Activated naive CD8-positive, alpha-beta T cell (primary cell): ENCODE data around the gene LAPTM4A.
"Not testable (repeated sequence)": the region's sequence is repeated elsewhere in the genome, so short reads cannot be mapped to it uniquely, and the experiment has no call there.

ENCODE experiments used
- H3K27ac Mint-ChIP-seq: one replicate; pipeline ENCODE4 v1.8.0; 2021; ENCODE audit warnings: mixed read lengths
- H3K27me3 Mint-ChIP-seq: one replicate; pipeline ENCODE4 v1.8.0; 2021; ENCODE audit warnings: mixed read lengths
- H3K36me3 Mint-ChIP-seq: one replicate; pipeline ENCODE4 v1.8.0; 2021; ENCODE audit warnings: mixed read lengths
- H3K4me1 Mint-ChIP-seq: one replicate; pipeline ENCODE4 v1.8.0; 2021; ENCODE audit warnings: low read depth, mixed read lengths
- H3K4me3 Mint-ChIP-seq: one replicate; pipeline ENCODE4 v1.8.0; 2021; ENCODE audit warnings: mild to moderate bottlenecking, mixed read lengths
- H3K9me3 Mint-ChIP-seq: one replicate; pipeline ENCODE4 v1.8.0; 2021; ENCODE audit warnings: low read depth, mixed read lengths

LAPTM4A gene

GRCh38 chr2:20051532-20052228, at the start of gene LAPTM4A:
TSS of gene LAPTM4A (minus strand) at chr2:20051628. CDS start at chr2:20051520, 108 bp downstream.
- no peak within 1 kb of the TSS for H3K27ac Mint-ChIP-seq
- no peak within 1 kb of the TSS for H3K4me3 Mint-ChIP-seq
- H3K9me3 Mint-ChIP-seq: no peaks in the 10 kb centered on the region
- peaks cover 4% of the 10 kb centered on the region for H3K27me3 Mint-ChIP-seq
- H3K4me1 Mint-ChIP-seq: peaks cover 31% of the 10 kb centered on the region
- no peaks in the 10 kb centered on the region for H3K36me3 Mint-ChIP-seq

- Mint-ChIP-seq H3K9me3 (no peaks in the 10 kb centered on the region), H3K4me1 (no peaks in the 10 kb centered on the region)
These were observed 49.3 kb upstream of the LAPTM4A start for GRCh38 chr2:20100711-20101110.

GRCh38 chr2:20099780-20100179, 48.4 kb upstream of the LAPTM4A start:
- Mint-ChIP-seq H3K27ac (no peak overlapping the region), H3K4me3 (no peak overlapping the region), H3K4me1 (no peaks in the 10 kb centered on the region), H3K9me3 (no peaks in the 10 kb centered on the region), H3K36me3 (no peaks in the 10 kb centered on the region), H3K27me3 (peaks cover 7% of the 10 kb centered on the region)

More at GRCh38 chr2:20100711-20101110, 49.3 kb upstream of the LAPTM4A start:
- no peaks in the 10 kb centered on the region for H3K36me3 Mint-ChIP-seq
- H3K4me3 Mint-ChIP-seq: no peak overlapping the region
- H3K27ac Mint-ChIP-seq: no peak overlapping the region
- H3K27me3 Mint-ChIP-seq: peaks cover 11% of the 10 kb centered on the region

GRCh38 chr2:20097889-20098714, 46.7 kb upstream of the LAPTM4A start:
- no peaks in the 10 kb centered on the region for H3K9me3 Mint-ChIP-seq

GRCh38 chr2:20095469-20095868, 44.0 kb upstream of the LAPTM4A start:
- Mint-ChIP-seq H3K36me3 (no peaks in the 10 kb centered on the region), H3K27me3 (peaks cover 10% of the 10 kb centered on the region), H3K4me3 (no peak overlapping the region), H3K27ac (no peak overlapping the region), H3K9me3 (no peaks in the 10 kb centered on the region), H3K4me1 (no peaks in the 10 kb centered on the region)

More at GRCh38 chr2:20097889-20098714, 46.7 kb upstream of the LAPTM4A start:
- Mint-ChIP-seq H3K4me3 (no peak overlapping the region), H3K27ac (no peak overlapping the region), H3K27me3 (peaks cover 7% of the 10 kb centered on the region), H3K4me1 (no peaks in the 10 kb centered on the region), H3K36me3 (no peaks in the 10 kb centered on the region)

GRCh38 chr2:20094955-20095354, 43.5 kb upstream of the LAPTM4A start:
- Mint-ChIP-seq H3K4me3 (no peak overlapping the region), H3K27me3 (peaks cover 10% of the 10 kb centered on the region), H3K4me1 (no peaks in the 10 kb centered on the region), H3K9me3 (no peaks in the 10 kb centered on the region), H3K27ac (no peak overlapping the region), H3K36me3 (no peaks in the 10 kb centered on the region)

GRCh38 chr2:20094142-20094755, 42.8 kb upstream of the LAPTM4A start:
- Mint-ChIP-seq H3K27me3 (peaks cover 10% of the 10 kb centered on the region), H3K9me3 (no peaks in the 10 kb centered on the region), H3K36me3 (no peaks in the 10 kb centered on the region), H3K27ac (no peak overlapping the region), H3K4me1 (no peaks in the 10 kb centered on the region), H3K4me3 (no peak overlapping the region)

- Mint-ChIP-seq H3K9me3 (no peaks in the 10 kb centered on the region), H3K36me3 (no peaks in the 10 kb centered on the region), H3K27ac (no peak overlapping the region), H3K4me1 (no peaks in the 10 kb centered on the region), H3K27me3 (peaks cover 10% of the 10 kb centered on the region), H3K4me3 (no peak overlapping the region)
These were observed 42.1 kb upstream of the LAPTM4A start for GRCh38 chr2:20093263-20094141.

GRCh38 chr2:20092901-20093235, 41.4 kb upstream of the LAPTM4A start:
- Mint-ChIP-seq H3K4me1 (no peaks in the 10 kb centered on the region), H3K27ac (no peak overlapping the region), H3K9me3 (no peaks in the 10 kb centered on the region), H3K4me3 (no peak overlapping the region), H3K36me3 (no peaks in the 10 kb centered on the region), H3K27me3 (peaks cover 8% of the 10 kb centered on the region)

- Mint-ChIP-seq H3K36me3 (no peaks in the 10 kb centered on the region), H3K4me3 (no peak overlapping the region), H3K27me3 (peaks cover 8% of the 10 kb centered on the region), H3K4me1 (no peaks in the 10 kb centered on the region), H3K9me3 (no peaks in the 10 kb centered on the region), H3K27ac (no peak overlapping the region)
These were observed 40.9 kb upstream of the LAPTM4A start for GRCh38 chr2:20092226-20092900.

- Mint-ChIP-seq H3K27me3 (peaks cover 8% of the 10 kb centered on the region), H3K4me1 (no peaks in the 10 kb centered on the region), H3K36me3 (no peaks in the 10 kb centered on the region), H3K27ac (no peak overlapping the region), H3K4me3 (no peak overlapping the region), H3K9me3 (no peaks in the 10 kb centered on the region)
These were observed 40.0 kb upstream of the LAPTM4A start for GRCh38 chr2:20091305-20091991.

- Mint-ChIP-seq H3K4me1 (no peaks in the 10 kb centered on the region), H3K4me3 (no peak overlapping the region), H3K27ac (no peak overlapping the region), H3K27me3 (peaks cover 8% of the 10 kb centered on the region), H3K9me3 (no peaks in the 10 kb centered on the region), H3K36me3 (no peaks in the 10 kb centered on the region)
These were observed 38.5 kb upstream of the LAPTM4A start for GRCh38 chr2:20089715-20090464.

- H3K4me1 Mint-ChIP-seq, H3K27ac Mint-ChIP-seq: not testable (repeated sequence)
These were observed 34.5 kb upstream of the LAPTM4A start for GRCh38 chr2:20085909-20086308.

More at GRCh38 chr2:20085909-20086308, 34.5 kb upstream of the LAPTM4A start:
- H3K4me3 Mint-ChIP-seq, H3K9me3 Mint-ChIP-seq, H3K36me3 Mint-ChIP-seq, H3K27me3 Mint-ChIP-seq: not testable (repeated sequence)
